ENCODE results near the gene SLIRP. TPM values are rescaled to one million over a fixed set of nuclear protein-coding genes. Genes with fewer than 3 reads are reported as not detected.
"Not testable (repeated sequence)": the region's sequence is repeated elsewhere in the genome, so short reads cannot be mapped to it uniquely, and the experiment has no call there.

Gene SLIRP
- total RNA-seq = 129 TPM
- long read RNA-seq, transcript SLIRP-209 (4 exons, 408 nt) = major isoform, 82 of 90 reads
- long read RNA-seq, partial matches to known transcripts = 0 of 90 reads
- long read RNA-seq, other reads (novel, unspliced or antisense) = 5 of 90 reads

GRCh38 chr14:77707724-77708408 is at the start of gene SLIRP, which contains the start of gene ALKBH1:
SLIRP (plus strand) TSS chr14:77708103; CDS start chr14:77708112, 9 bp downstream.
ALKBH1 (minus strand) TSS chr14:77708023; CDS start chr14:77708004, 19 bp downstream.
- intact Hi-C loops (cut with DNase I) = loop anchor here (2.0 to 5.0 kb wide), 2 partner anchors 53 to 251 kb away; partner anchors contain the start of genes AHSA1 and VIPAS39
- peak; percentile 94 for DNase-seq (ENCODE audit: low spot score)

GRCh38 chr14:77659831-77660230 is 48.1 kb upstream of the SLIRP start:
- intact Hi-C loops (cut with DNase I) = loop anchor here (10.0 kb wide), 1 partner anchor 935 kb away; no protein-coding TSS in a partner anchor

GRCh38 chr14:77660754-77661153 is 47.1 kb upstream of the SLIRP start:
- intact Hi-C loops (cut with DNase I) = no loop called here
- no peak for DNase-seq (ENCODE audit: low spot score)

More at GRCh38 chr14:77659831-77660230, 48.1 kb upstream of the SLIRP start:
- DNase-seq (ENCODE audit: low spot score) = no peak

- DNase-seq (ENCODE audit: low spot score); intact Hi-C loops (cut with DNase I): not testable (repeated sequence)
Measured at GRCh38 chr14:77661562-77661961, 46.3 kb upstream of the SLIRP start.

- intact Hi-C loops (cut with DNase I) = no loop called here
- DNase-seq (ENCODE audit: low spot score) = no peak
Measured at GRCh38 chr14:77663293-77663692, 44.6 kb upstream of the SLIRP start.

- DNase-seq (ENCODE audit: low spot score) = no peak
- intact Hi-C loops (cut with DNase I) = no loop called here
Measured at GRCh38 chr14:77667331-77667730, 40.6 kb upstream of the SLIRP start.

- intact Hi-C loops (cut with DNase I) = no loop called here
- no peak for DNase-seq (ENCODE audit: low spot score)
Measured at GRCh38 chr14:77673193-77673592, 34.7 kb upstream of the SLIRP start.

GRCh38 chr14:77674931-77675330 is 33.0 kb upstream of the SLIRP start:
- intact Hi-C loops (cut with DNase I) = no loop called here
- DNase-seq (ENCODE audit: low spot score) = no peak

GRCh38 chr14:77681196-77682157 is 26.4 kb upstream of the SLIRP start:
- intact Hi-C loops (cut with DNase I) = no loop called here
- DNase-seq (ENCODE audit: low spot score) = no peak

- intact Hi-C loops (cut with DNase I) = no loop called here
Measured at GRCh38 chr14:77682158-77682553, 25.7 kb upstream of the SLIRP start.

GRCh38 chr14:77691259-77691658 is 16.6 kb upstream of the SLIRP start:
- intact Hi-C loops (cut with DNase I) = no loop called here
- DNase-seq (ENCODE audit: low spot score) = no peak

More at GRCh38 chr14:77682158-77682553, 25.7 kb upstream of the SLIRP start:
- no peak for DNase-seq (ENCODE audit: low spot score)

GRCh38 chr14:77707355-77707723 is 564 bp upstream of the SLIRP start:
- intact Hi-C loops (cut with DNase I) = loop anchor here (2.0 to 5.0 kb wide), 2 partner anchors 53 to 250 kb away; partner anchors contain the start of genes AHSA1 and VIPAS39
- DNase-seq (ENCODE audit: low spot score) = no peak

GRCh38 chr14:77708749-77709148 is 846 bp downstream of the SLIRP start:
- intact Hi-C loops (cut with DNase I) = loop anchor here (5.0 kb wide), 1 partner anchor 251 kb away; the partner anchor contains the start of genes AHSA1 and VIPAS39
- DNase-seq (ENCODE audit: low spot score) = no peak

- DNase-seq (ENCODE audit: low spot score) = no peak
- intact Hi-C loops (cut with DNase I) = loop anchor here (5.0 kb wide), 1 partner anchor 252 kb away; the partner anchor contains the start of genes AHSA1 and VIPAS39
Measured at GRCh38 chr14:77709412-77709811, 1.5 kb downstream of the SLIRP start.

GRCh38 chr14:77710364-77710763 is 2.5 kb downstream of the SLIRP start:
- intact Hi-C loops (cut with DNase I) = no loop called here
- no peak for DNase-seq (ENCODE audit: low spot score)

- DNase-seq (ENCODE audit: low spot score) = no peak
- intact Hi-C loops (cut with DNase I) = no loop called here
Measured at GRCh38 chr14:77714926-77715325, 7.0 kb downstream of the SLIRP start.

- intact Hi-C loops (cut with DNase I) = no loop called here
Measured at GRCh38 chr14:77717608-77718305, 9.9 kb downstream of the SLIRP start.

GRCh38 chr14:77721437-77721836 is 13.5 kb downstream of the SLIRP start:
- intact Hi-C loops (cut with DNase I) = no loop called here
- no peak for DNase-seq (ENCODE audit: low spot score)

More at GRCh38 chr14:77717608-77718305, 9.9 kb downstream of the SLIRP start:
- DNase-seq (ENCODE audit: low spot score) = no peak

- no peak for DNase-seq (ENCODE audit: low spot score)
- intact Hi-C loops (cut with DNase I) = no loop called here
Measured at GRCh38 chr14:77722301-77722700, 14.4 kb downstream of the SLIRP start.
